ENCODE data around the gene SLC13A3. TPM values are rescaled to one million over a fixed set of nuclear protein-coding genes. Genes with fewer than 3 reads are reported as not detected.

Gene SLC13A3
- total RNA-seq, 1 donor: 0.10 TPM

GRCh38 chr20:46549188-46549972, 101.9 kb downstream of the SLC13A3 start:
- Histone ChIP-seq H3K9me3 (ENCODE audit: low read depth, low read length) (no peaks in the 10 kb centered on the region), H3K4me1 (ENCODE audit: insufficient read depth, low read length) (peaks cover 48% of the 10 kb centered on the region), H3K27me3 (ENCODE audit: insufficient read depth, low read length) (no peaks in the 10 kb centered on the region), H3K4me3 (ENCODE audit: low read length) (no peak overlapping the region)

DNA sequence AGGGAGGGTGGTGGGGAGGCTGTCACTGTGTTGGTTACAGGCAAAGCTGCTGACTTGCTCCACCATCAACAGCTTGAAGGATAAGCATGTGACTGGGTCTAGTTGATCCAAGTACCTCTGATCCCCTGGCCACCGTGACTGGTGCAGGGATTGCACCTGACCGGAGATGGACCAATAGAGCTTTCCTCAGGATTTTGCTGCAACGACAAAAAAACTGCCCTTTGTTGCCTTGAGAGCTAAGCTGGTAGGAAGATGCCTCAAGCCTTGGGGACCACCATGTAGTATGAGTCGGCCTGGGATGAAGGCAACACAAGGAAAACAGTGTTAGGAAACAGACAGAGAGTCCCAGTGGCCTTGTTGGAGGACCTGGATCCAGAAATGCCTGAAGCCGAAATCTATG, 102.6 kb downstream of the SLC13A3 start:
- Histone ChIP-seq H3K4me3 (ENCODE audit: low read length) (no peak overlapping the region), H3K9me3 (ENCODE audit: low read depth, low read length) (no peaks in the 10 kb centered on the region), H3K4me1 (ENCODE audit: insufficient read depth, low read length) (peaks cover 48% of the 10 kb centered on the region), H3K27me3 (ENCODE audit: insufficient read depth, low read length) (no peaks in the 10 kb centered on the region)

- H3K4me1 ChIP-seq (ENCODE audit: insufficient read depth, low read length): peaks cover 43% of the 10 kb centered on the region
- no peaks in the 10 kb centered on the region for H3K27me3 ChIP-seq (ENCODE audit: insufficient read depth, low read length)
- H3K4me3 ChIP-seq (ENCODE audit: low read length): no peak overlapping the region
- H3K9me3 ChIP-seq (ENCODE audit: low read depth, low read length): no peaks in the 10 kb centered on the region
Observed at GRCh38 chr20:46547995-46548394, 103.3 kb downstream of the SLC13A3 start.

DNA sequence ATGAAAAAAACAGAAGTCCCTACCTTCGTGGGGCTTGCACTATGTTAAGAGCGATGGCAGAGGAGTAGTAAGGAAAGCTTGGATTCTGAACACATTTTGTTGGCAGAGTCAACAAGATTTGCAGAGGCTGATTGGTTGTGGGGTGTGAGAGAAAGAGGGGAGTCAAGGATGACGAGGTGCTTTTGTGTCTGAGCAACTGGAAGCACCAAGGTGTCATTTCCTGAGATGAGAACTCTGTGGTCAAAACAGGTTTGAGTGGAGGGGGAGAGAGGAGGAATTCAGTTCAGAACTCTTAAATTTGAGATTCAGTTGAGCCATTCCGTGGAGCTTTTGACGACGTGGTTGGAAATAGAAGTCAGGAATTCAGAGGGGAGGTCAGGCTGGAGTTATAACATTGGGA, 104.3 kb downstream of the SLC13A3 start:
- Histone ChIP-seq H3K27me3 (ENCODE audit: insufficient read depth, low read length) (peaks cover 3% of the 10 kb centered on the region), H3K4me3 (ENCODE audit: low read length) (no peak overlapping the region)

GRCh38 chr20:46546298-46546697, 105.0 kb downstream of the SLC13A3 start:
- Histone ChIP-seq H3K4me3 (ENCODE audit: low read length) (no peak overlapping the region), H3K9me3 (ENCODE audit: low read depth, low read length) (no peaks in the 10 kb centered on the region), H3K4me1 (ENCODE audit: insufficient read depth, low read length) (peaks cover 27% of the 10 kb centered on the region), H3K27me3 (ENCODE audit: insufficient read depth, low read length) (peaks cover 3% of the 10 kb centered on the region)

More for the DNA sequence above, 104.3 kb downstream of the SLC13A3 start:
- H3K9me3 ChIP-seq (ENCODE audit: low read depth, low read length): no peaks in the 10 kb centered on the region
- peaks cover 32% of the 10 kb centered on the region for H3K4me1 ChIP-seq (ENCODE audit: insufficient read depth, low read length)

DNA sequence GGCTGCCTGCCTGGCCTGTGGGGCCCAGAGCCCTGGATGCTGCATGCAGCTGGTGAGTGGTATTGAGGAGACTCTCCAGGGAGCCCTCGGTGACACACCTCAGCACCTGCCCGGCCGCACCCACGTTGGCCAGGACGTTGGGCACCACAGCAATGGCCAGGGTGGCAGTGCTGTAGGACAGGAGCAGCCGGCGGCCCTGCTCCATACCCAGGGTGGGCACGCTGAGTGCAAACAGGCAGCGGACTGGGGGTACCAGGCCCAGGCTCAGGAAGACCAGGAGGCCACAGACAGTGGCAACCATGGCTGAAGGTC, 105.5 kb downstream of the SLC13A3 start:
- peaks cover 23% of the 10 kb centered on the region for H3K4me1 ChIP-seq (ENCODE audit: insufficient read depth, low read length)
- H3K4me3 ChIP-seq (ENCODE audit: low read length): no peak overlapping the region
- H3K9me3 ChIP-seq (ENCODE audit: low read depth, low read length): no peaks in the 10 kb centered on the region
- peaks cover 6% of the 10 kb centered on the region for H3K27me3 ChIP-seq (ENCODE audit: insufficient read depth, low read length)

- H3K9me3 ChIP-seq (ENCODE audit: low read depth, low read length): no peaks in the 10 kb centered on the region
- H3K4me3 ChIP-seq (ENCODE audit: low read length): no peak overlapping the region
- H3K4me1 ChIP-seq (ENCODE audit: insufficient read depth, low read length): peaks cover 17% of the 10 kb centered on the region
- peaks cover 6% of the 10 kb centered on the region for H3K27me3 ChIP-seq (ENCODE audit: insufficient read depth, low read length)
Observed at GRCh38 chr20:46545077-46545826, 106.0 kb downstream of the SLC13A3 start.

DNA sequence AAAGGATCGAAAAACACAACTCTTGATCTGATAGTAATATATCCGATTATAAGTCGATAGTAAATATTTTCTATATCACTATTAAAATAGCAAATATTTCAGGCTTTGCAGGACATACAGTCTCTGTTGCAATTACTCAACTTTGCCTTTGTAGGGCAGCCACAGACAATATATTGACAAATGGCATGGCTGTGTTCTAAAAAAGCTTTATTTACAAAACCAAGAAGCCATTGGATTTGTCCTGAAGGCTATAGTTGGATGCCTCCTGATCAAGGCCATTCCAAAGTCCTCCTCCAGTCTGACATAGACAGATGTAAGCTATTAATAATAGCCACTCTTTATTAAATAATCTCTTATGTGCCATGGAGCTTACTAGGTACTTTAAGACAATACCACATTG, 106.7 kb downstream of the SLC13A3 start:
- H3K27me3 ChIP-seq (ENCODE audit: insufficient read depth, low read length): peaks cover 8% of the 10 kb centered on the region
- peaks cover 15% of the 10 kb centered on the region for H3K4me1 ChIP-seq (ENCODE audit: insufficient read depth, low read length)
- no peaks in the 10 kb centered on the region for H3K9me3 ChIP-seq (ENCODE audit: low read depth, low read length)
- no peak overlapping the region for H3K4me3 ChIP-seq (ENCODE audit: low read length)

DNA sequence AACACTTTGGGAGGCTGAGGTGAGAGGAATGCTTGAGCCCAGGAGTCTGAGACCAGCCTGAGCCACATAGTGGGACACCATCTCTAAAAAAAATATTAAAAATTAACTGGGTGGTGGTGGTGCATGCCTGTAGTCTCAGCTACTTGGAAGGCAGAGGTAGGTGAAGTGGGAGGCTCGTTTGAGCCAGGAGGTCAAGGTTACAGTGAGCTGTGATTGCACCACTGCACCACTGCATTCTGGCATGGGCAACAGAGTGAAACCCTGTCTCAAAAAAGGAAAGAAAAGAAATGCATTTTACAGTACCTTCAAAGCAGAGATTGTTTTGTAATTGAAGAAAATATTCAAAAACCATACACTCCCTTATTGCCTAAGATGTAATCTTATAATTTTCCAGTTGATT, 107.3 kb downstream of the SLC13A3 start:
- no peak overlapping the region for H3K4me3 ChIP-seq (ENCODE audit: low read length)

DNA sequence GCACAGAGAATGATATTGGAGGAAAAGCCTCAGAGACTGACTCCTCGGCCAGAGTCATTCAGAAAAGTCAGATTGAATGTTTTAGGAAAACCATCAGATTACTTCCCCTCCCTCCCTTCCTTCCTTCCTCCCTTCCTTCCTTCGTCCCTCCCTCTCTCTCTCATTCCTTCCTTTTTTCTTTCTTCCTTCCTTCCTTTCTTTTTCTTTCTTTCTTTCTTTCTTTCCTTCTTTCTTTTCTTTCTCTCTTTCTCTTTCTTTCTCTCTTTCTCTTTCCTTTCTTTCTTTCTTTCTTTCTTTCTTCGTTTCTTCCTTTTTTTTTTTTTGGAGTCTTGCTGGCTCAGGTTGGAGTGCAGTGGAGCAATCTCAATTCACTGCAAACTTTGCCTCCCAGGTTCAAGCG, 108.2 kb downstream of the SLC13A3 start:
- Histone ChIP-seq H3K4me3 (ENCODE audit: low read length) (no peak overlapping the region), H3K4me1 (ENCODE audit: insufficient read depth, low read length) (peaks cover 15% of the 10 kb centered on the region), H3K9me3 (ENCODE audit: low read depth, low read length) (no peaks in the 10 kb centered on the region), H3K27me3 (ENCODE audit: insufficient read depth, low read length) (peaks cover 17% of the 10 kb centered on the region)

More for the DNA sequence above, 107.3 kb downstream of the SLC13A3 start:
- Histone ChIP-seq H3K27me3 (ENCODE audit: insufficient read depth, low read length) (peaks cover 11% of the 10 kb centered on the region), H3K9me3 (ENCODE audit: low read depth, low read length) (no peaks in the 10 kb centered on the region), H3K4me1 (ENCODE audit: insufficient read depth, low read length) (peaks cover 15% of the 10 kb centered on the region)

DNA sequence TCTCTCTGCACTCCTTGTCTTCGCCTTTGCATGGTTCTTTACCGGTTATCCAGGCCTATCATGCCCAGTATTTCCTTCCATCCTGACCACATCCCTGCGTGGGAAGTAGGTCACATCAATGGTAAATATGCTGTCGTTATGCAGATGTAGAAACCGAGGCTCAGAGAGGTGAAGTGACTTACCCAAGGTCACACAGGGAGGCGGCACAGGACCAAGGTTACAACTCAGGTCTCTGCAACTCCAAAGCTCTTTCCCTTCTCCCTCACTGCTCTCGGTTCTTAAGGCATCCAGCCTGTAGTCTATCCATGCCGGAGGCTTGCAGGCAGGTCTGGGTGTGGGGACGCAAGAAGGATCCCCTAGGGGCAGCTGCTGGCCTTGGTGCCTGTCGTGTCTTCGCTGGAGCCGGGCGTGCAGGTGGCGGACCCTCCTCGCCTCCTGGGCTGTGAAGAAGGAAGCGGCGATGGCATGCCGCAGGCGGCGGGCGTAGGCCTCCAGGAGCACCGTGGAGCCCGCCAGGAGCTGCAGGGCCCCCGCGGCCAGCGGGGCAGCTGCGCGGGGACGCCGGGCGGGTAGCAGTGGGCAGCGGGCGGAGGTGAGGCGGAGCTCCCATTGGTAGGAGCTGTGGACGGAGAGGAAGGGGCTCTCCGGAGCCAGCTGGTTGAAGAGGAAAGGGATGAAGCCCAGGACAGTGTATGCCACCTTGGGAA, 109.9 kb downstream of the SLC13A3 start:
- Histone ChIP-seq H3K4me3 (ENCODE audit: low read length) (no peak overlapping the region), H3K4me1 (ENCODE audit: insufficient read depth, low read length) (peaks cover 15% of the 10 kb centered on the region), H3K27me3 (ENCODE audit: insufficient read depth, low read length) (peaks cover 17% of the 10 kb centered on the region), H3K9me3 (ENCODE audit: low read depth, low read length) (no peaks in the 10 kb centered on the region)

- H3K4me3 ChIP-seq (ENCODE audit: low read length): no peak overlapping the region
- H3K27me3 ChIP-seq (ENCODE audit: insufficient read depth, low read length): peaks cover 17% of the 10 kb centered on the region
- H3K4me1 ChIP-seq (ENCODE audit: insufficient read depth, low read length): no peaks in the 10 kb centered on the region
- no peaks in the 10 kb centered on the region for H3K9me3 ChIP-seq (ENCODE audit: low read depth, low read length)
Observed at GRCh38 chr20:46539113-46539512, 112.1 kb downstream of the SLC13A3 start.

DNA sequence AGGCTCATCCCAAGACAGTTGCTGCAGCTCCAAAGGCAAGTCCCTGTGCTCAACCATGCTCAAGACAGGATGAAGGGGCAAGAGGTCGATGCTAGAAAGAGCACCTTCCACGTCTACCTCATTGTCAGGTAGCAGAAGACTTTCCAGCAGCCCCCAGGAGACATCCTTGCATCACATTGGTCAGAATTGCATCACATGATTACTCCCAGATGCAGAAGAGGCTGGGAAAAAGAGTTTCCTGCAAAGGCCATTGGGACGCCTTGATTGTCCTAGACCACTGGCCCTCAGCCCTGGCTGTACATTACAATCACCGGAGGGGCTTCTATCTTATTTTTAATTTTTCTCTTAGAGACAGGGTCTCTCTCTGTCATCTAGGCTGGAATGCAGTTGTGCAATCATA, 120.6 kb downstream of the SLC13A3 start:
- Histone ChIP-seq H3K4me1 (ENCODE audit: insufficient read depth, low read length) (no peaks in the 10 kb centered on the region), H3K4me3 (ENCODE audit: low read length) (no peak overlapping the region), H3K9me3 (ENCODE audit: low read depth, low read length) (no peaks in the 10 kb centered on the region), H3K27me3 (ENCODE audit: insufficient read depth, low read length) (peaks cover 1% of the 10 kb centered on the region)

- Histone ChIP-seq H3K27me3 (ENCODE audit: insufficient read depth, low read length) (peaks cover 5% of the 10 kb centered on the region), H3K9me3 (ENCODE audit: low read depth, low read length) (no peaks in the 10 kb centered on the region), H3K4me1 (ENCODE audit: insufficient read depth, low read length) (no peaks in the 10 kb centered on the region), H3K4me3 (ENCODE audit: low read length) (no peak overlapping the region)
Observed at GRCh38 chr20:46523696-46524328, 127.4 kb downstream of the SLC13A3 start.

- Histone ChIP-seq H3K4me3 (ENCODE audit: low read length) (no peak overlapping the region), H3K4me1 (ENCODE audit: insufficient read depth, low read length) (no peaks in the 10 kb centered on the region), H3K27me3 (ENCODE audit: insufficient read depth, low read length) (peaks cover 5% of the 10 kb centered on the region), H3K9me3 (ENCODE audit: low read depth, low read length) (no peaks in the 10 kb centered on the region)
Observed at GRCh38 chr20:46523108-46523507, 128.2 kb downstream of the SLC13A3 start.

Measured in mononuclear cell (primary cell).